Epithelial cell of esophagus (primary cell): ENCODE results near the gene KNDC1.

ENCODE experiments used
- DNase-seq: peaks from one replicate; pipeline ENCODE4 v3.0.0; 2010; ENCODE audit warnings: low read depth
- H3K4me3 ChIP-seq: 2 replicates; pipeline ENCODE4 v1.5.1; 2011; ENCODE audit warnings: mild to moderate bottlenecking, low read length, control low read depth
- CTCF ChIP-seq: IDR thresholded peaks from 2 replicates; pipeline ENCODE4 v1.5.1; 2011; ENCODE audit warnings: low read depth, mild to moderate bottlenecking, low read length, control low read depth, inconsistent platforms; ENCODE audit not compliant: insufficient read depth; ENCODE audit errors: missing control alignments

The KNDC1 gene

DNA sequence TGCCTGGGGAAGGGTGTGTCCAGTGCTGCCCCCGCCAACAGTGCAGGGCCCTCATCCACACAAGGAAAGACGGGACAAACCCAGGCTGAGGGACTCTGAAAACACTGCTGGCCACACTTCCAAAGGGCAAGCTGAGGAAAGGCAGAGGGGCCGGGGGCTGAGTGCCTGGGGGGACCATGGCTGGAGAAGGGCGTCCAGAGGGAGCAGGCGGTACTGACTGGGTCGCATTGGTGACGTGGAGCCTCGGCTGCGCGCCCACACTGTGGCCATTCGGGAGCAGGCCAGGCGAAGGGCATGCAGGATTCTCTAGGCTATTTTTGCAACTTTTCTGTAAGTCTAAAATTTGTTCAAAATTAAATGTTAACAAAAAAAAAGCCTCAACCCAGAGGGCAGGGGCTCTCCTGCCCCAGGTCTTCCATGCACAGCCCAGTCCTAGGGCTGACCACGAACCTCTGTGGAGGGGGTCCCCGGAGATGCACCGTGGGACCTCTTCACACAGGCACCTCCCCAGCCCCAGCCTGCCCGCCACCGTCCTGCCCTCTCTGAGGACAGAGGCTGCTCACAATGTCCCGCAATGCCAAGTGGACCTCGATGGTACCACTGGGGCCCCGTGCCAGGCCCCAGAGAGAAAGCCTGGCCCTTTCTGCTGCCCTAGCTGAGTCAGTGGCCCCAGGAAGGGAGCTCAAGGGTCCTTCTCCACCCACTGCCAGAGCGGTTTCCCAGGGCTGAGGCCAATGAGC, 106.2 kb downstream of the KNDC1 start:
- no peak for DNase-seq
- H3K4me3 ChIP-seq: no peak overlapping the region
- no peak for TF ChIP-seq CTCF

GRCh38 chr10:133267293-133267692, 107.3 kb downstream of the KNDC1 start:
- no peak for TF ChIP-seq CTCF

GRCh38 chr10:133267829-133268228, 107.8 kb downstream of the KNDC1 start:
- no peak for DNase-seq
- no peak for TF ChIP-seq CTCF

More at GRCh38 chr10:133267293-133267692, 107.3 kb downstream of the KNDC1 start:
- no peak for DNase-seq
- no peak overlapping the region for H3K4me3 ChIP-seq

DNA sequence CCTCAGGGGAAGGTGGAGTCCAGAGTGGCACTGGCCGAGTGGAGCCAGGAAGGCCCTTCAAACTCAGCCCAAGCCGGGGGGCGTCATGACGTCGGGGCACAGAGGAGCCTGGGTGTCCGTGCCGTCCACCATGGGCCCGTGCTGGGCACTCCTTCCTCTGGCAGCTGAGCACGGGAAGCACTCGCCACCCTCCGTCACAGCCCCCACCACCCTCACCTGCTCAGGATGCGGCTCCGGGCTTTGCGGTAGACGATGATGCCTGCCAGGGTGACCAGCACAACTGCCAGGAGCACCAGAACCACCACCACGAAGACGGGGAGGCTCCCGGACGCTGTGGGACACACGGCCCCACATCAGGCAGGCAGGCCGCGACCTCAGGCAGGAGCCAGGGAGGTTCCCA, 108.5 kb downstream of the KNDC1 start:
- H3K4me3 ChIP-seq: no peak overlapping the region
- TF ChIP-seq CTCF: no peak
- DNase-seq: no peak

More at GRCh38 chr10:133267829-133268228, 107.8 kb downstream of the KNDC1 start:
- no peak overlapping the region for H3K4me3 ChIP-seq

DNA sequence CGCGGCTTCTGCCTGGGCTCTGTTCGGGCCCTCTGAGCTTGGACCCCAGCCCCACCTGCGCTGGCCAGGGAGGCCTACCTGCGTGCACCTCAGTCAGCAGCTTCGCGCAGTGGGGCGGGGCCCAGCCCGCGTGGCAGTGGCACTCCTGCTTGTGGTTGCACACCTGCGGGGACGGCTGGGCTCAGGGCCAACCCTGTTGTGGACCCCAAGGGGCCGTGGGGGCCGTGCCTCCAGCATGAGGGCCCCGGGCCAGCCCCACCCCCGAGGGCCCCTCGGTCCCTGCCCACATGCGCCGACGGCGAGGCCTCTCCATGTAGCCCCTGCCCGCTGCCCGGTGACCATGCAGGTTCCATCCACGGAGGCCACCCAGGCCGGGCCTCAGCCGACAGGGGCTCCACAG, 109.3 kb downstream of the KNDC1 start:
- TF ChIP-seq CTCF: no peak
- DNase-seq: no peak
- no peak overlapping the region for H3K4me3 ChIP-seq

- H3K4me3 ChIP-seq: no peak overlapping the region
- TF ChIP-seq CTCF: no peak
Observed at GRCh38 chr10:133270204-133270603, 110.2 kb downstream of the KNDC1 start.

DNA sequence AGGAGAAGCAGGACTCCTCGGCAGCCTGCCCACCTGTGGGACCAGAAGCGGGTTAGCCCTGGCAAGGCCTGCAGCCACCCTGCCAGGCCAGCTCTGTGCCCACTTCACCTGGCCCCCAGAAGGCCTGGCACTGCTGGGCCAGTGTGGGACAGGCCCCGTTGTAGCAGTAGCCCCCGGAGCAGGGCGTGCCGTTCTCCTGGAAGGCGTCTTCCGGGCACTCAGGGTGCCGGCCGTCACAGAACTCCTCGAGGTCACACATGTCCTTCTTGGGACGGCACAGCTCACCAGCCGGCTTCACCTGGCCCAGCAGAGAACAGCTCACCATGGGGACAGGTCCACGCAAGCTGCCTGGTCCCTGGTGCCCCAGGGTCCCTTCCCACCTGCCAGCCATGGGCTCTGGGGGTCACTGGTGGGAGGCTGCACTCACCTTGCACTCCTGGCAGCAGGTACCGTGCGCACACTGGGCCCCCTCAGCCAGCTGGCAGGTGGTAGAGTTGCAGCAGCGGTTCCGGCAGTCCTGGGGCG, 110.8 kb downstream of the KNDC1 start:
- no peak overlapping the region for H3K4me3 ChIP-seq

More at GRCh38 chr10:133270204-133270603, 110.2 kb downstream of the KNDC1 start:
- DNase-seq: no peak

More for the DNA sequence above, 110.8 kb downstream of the KNDC1 start:
- TF ChIP-seq CTCF: no peak
- no peak for DNase-seq
